DMS53 treated with DMSO at 0.1 percent for 48 hours (cell line): Measurements from ENCODE around the gene ZBED4.
"Not testable (repeated sequence)": the region's sequence is repeated elsewhere in the genome, so short reads cannot be mapped to it uniquely, and the experiment has no call there.

Experiments
- DNase-seq: peaks from one replicate; lab custom pipeline; 2025; ENCODE audit not compliant: unreplicated experiment; lab: John Stamatoyannopoulos, UW

The ZBED4 gene, protein sequence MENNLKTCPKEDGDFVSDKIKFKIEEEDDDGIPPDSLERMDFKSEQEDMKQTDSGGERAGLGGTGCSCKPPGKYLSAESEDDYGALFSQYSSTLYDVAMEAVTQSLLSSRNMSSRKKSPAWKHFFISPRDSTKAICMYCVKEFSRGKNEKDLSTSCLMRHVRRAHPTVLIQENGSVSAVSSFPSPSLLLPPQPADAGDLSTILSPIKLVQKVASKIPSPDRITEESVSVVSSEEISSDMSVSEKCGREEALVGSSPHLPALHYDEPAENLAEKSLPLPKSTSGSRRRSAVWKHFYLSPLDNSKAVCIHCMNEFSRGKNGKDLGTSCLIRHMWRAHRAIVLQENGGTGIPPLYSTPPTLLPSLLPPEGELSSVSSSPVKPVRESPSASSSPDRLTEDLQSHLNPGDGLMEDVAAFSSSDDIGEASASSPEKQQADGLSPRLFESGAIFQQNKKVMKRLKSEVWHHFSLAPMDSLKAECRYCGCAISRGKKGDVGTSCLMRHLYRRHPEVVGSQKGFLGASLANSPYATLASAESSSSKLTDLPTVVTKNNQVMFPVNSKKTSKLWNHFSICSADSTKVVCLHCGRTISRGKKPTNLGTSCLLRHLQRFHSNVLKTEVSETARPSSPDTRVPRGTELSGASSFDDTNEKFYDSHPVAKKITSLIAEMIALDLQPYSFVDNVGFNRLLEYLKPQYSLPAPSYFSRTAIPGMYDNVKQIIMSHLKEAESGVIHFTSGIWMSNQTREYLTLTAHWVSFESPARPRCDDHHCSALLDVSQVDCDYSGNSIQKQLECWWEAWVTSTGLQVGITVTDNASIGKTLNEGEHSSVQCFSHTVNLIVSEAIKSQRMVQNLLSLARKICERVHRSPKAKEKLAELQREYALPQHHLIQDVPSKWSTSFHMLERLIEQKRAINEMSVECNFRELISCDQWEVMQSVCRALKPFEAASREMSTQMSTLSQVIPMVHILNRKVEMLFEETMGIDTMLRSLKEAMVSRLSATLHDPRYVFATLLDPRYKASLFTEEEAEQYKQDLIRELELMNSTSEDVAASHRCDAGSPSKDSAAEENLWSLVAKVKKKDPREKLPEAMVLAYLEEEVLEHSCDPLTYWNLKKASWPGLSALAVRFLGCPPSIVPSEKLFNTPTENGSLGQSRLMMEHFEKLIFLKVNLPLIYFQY

DNA sequence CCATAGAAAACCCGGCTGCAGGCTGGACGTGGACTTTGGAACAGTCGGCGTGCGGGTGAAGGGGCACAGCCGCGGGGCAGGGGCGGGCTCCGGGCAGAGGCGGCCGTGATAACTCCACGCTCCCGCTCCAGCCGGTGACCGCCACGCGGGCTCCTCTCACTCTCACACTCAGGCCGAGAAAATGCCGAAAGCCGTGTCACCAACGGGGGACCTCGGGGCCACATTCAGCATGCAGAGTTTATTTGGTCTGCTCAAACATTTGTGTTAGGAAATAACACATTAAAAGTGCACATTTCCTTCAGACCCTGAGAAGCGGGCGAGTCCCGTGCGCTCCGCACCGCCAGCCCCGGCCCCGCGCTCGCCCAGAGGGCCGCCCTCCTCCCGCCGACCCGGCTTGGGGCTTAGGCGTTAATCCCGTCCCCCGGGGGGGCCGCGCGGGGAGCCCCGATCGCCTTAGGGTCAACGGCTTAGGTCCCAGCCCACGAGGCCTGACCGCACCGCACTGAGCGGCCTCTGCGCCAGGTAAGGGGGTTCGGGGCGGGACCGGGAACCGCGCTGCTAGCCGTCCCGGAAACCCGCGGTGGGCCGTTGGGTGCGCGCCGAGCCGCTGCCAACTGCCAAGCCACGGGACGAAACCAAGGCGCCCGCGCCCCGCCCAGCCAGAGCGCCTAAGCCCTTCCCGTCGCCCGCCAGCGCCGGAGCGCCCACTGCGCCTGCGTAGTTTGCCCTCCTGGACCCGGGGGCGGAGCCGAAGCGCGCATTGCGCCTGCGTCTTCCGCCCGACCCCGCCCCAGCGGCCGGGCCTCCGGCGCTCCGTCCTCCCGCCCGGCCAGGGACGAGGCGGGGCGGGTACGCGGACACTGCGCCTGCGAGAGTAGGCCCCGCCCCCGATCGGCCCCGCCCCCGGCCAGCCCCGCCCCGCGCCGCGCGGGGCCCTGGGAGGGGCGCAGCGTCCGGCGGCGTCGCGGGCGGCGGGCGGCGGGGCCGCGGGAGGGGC, at the start of gene ZBED4:
TSS of gene ZBED4 (plus strand) at position 947 of the 997 bp plus-strand sequence. CDS start 29,819 bp downstream, outside the sequence.
- peak; percentile 71 for DNase-seq

DNA sequence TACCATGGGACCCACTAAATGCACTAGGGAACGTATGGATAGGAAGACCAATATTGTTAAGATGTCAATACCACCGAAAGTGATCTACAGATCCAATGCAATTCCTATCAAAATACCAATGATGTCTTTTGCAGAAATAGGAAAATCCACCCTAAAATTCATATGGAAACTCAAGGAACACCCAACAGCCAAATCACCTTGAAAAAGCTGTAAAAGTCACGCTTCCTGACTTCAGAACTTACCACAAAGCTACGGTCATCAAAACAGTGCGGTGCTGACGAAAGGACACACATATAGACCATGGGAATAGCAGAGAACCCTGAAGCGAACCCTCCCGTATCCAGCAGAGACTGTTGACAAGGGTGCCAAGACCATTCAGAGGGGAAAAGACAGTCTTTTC, 46.5 kb upstream of the ZBED4 start:
- no peak for DNase-seq

DNA sequence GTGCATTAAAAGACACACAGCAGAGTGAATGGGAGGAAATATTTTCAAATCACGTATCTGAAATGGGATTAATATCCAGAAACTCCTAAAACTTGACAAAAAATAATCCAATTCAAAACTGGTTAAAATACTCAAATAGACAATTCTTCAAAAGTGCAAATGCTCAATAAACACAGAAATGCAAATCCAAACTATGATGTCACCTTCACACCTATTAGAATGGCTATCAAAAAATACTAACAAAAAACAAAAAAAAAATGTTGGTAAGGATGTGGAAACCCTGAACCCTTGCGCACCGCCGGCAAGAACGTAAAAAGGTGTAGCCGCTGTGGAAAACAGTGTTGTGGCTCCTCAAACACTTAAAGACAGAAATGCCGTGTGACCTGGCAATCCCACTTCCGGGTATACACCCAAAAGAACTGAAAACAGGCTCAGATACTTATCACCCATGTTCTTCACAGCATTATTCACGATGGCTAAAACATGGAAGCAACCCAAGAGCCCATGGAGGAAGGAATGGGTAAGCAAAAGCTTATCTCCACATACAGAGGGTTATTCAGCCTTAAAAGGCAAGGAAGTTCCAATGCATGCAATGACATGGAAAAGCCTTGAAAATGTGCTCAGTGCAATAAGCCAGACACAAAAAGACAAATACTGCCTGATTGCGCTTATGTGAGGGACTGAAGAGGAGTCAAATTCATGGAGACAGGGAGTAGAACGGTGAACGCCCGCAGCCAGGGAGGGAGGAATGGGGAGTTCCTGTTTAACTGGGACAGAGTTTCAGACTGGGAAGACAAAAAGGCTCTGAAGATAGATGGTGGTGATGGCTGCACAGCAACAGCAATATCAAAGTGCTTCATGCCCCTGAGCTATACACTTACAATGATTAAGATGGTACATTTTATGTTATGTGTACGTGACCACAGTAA, 45.6 kb upstream of the ZBED4 start:
- no peak for DNase-seq

DNA sequence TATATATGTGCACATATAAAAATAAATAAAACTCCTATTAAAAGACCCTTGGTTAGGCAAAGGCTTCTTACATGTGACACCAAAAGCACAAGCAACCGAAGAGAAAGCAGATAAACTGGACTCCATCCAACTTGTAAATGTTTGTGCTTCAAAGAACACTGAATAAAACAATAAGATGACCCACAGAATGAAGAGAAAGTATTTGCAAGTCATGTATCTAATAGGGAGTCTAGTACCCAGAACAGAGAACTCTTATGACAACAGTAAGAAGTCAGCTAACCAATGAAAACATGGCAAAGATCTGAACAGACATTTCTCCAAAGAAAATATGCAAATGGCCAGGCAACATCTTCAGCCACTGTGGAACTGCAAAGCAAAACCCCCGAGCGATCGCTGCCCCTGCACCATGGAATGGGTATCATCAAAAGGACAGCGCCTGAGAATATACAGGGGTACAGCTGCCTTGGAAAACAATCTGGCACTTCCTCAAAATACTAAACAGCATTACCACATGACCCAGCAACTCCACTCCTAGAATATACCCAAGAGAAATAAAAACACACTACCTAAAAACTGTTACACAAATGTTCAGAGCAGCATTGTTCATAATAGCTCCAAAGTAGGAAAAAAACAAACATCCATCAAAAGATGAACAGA, 43.2 kb upstream of the ZBED4 start:
- DNase-seq: no peak

DNA sequence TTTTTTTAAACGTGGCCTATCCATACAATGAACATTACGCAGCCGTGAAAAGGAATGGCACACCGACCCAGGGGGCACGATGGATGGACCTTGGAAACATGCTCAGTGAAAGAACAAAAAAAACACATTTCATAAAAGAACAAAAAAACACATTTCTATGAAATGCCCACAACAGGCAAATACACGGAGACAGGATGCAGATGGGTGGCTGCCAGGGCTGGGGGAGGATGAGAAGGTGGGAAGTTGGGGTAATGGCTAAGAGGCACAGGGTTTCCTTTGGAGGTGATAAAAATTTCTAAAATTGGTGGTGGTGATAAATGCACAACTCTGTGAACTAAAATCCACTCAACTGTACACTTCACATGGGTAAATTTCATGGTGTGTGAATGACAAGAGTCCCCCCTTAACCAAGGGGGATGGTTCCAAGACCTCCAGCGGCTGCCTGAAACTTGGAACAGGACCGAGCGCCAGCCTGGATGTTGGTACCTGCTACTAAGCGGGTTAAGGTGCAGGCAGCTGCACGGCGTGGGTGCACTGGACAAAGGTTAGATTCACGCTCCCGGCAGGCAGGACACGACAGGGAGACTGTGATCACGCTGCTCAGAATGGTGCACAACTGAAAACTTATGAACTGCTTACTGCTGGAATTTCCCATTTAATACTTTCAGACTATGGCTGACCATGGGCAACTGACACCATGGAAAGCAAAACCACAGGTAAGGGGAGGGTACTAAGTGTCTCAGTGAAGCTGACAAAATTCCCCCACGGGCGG, 42.4 kb upstream of the ZBED4 start:
- DNase-seq: no peak

DNA sequence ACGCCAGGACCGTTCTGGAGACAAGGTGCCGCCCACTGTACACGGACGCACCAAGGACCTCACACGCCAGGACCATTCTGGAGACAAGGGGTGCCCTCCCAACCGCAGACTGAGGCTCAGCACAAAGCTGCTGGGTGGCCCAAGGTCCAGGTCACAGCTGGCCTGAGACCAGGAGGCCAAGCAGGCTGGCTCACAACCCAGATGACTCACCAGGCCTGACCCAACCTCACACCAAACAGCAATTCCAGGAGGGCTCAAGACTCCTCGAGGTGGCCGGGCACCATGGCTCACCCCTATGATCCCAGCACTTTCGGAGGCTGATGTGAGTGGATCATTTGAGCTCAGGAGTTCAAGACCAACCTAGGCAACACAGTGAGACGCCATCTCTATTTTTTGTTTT, 40.8 kb upstream of the ZBED4 start:
- no peak for DNase-seq

DNA sequence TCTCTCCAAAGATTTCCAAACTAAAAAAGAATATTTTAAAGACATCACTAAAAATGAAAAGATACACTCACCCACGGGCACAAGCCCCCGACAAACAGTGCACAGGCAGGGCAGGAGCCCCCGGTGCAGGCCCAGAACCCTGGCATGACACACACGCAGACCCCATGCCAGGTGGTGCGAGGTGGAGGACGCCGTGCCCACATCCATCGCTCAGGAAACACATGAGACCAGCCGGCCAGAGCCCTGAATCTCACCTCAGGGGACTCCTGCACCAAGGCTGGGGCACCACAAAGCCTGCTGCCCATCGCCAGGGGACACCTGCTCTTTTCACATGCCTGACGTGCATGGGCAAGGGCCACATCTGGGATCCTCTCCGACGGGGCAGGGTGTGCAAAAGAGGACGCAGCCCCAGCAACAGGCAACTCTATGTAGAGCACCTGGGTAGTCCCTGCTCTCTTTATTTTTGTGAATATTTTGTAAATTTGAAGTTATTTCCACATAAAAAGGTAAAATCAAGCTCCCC, 39.4 kb upstream of the ZBED4 start:
- no peak for DNase-seq

DNA sequence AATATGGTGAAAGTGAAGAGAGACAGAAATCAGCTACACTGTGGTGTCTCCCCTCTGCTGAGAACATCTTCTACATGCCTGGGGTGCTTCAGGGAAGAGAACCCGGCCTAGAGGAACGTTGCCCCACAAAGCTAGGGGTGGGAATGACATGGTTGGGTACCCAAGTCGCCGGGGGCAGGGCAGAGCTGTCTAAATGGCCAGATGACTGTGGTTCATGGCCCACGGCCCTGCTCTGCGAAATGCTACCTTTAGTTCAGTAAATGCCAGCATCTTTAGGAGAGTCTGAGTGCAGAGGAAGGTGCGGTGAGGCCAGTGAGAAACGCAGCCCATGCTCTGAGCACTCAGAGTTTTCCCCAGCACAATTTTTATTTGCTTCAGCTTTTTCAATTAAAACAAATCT, 38.8 kb upstream of the ZBED4 start:
- no peak for DNase-seq

DNA sequence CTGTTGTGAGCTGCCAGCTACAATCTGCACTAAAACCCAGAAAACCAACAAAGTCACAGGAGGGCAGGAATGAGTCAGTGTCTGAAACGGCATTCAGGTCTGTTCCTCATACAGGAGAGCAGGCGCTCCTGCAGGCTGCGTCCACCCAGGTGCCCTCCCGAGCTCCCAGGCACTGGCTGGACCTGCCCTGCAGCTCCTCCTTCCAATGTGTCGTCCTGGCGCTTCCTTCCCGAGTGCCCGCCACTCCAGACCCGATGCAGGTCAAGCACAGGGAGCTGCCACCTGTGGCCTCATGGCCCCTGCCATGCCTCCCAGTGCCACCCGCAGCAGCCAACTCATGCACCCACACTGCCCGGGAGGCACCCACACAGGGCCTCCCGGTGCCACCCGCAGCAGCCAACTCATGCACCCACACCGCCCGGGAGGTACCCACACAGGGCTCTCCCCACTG, 38.0 kb upstream of the ZBED4 start:
- DNase-seq: no peak

DNA sequence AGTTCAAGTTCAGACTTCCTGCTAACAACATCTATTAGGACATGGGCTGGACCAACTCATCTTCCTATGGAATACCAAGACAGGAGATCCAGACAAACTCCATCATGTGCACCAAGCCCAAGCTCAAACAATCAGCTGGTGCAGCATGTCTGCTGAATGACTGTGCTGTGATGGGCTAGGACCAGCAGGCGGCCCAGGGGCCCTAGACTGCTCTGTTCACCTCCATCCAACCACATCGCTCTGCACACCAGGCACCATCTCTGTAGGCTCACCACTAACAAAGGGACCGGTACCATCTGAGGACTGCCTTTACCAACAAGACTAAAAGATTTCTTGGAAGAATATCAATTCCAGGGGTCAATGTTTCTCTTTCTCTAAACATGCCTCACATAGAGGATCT, 36.3 kb upstream of the ZBED4 start:
- DNase-seq: no peak

DNA sequence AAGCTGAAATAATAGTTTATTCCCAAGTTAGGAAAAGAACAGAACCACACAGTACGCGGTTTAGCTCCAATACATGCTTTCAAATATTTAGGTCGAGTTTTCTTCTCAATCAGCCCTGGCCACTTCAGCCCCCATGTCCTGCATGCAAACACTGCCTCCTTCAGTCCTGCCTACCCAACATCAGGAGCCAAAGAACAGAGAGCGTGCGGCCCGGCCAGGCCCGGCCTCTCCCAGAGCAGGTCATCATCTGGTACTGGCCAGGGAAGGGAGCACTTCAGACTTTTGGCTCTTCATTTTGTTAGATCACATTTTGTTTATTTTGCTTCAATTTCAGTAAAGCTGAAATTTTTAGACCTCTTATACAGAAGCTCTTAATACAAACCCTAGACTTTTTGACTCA, 32.7 kb upstream of the ZBED4 start:
- no peak for DNase-seq

DNA sequence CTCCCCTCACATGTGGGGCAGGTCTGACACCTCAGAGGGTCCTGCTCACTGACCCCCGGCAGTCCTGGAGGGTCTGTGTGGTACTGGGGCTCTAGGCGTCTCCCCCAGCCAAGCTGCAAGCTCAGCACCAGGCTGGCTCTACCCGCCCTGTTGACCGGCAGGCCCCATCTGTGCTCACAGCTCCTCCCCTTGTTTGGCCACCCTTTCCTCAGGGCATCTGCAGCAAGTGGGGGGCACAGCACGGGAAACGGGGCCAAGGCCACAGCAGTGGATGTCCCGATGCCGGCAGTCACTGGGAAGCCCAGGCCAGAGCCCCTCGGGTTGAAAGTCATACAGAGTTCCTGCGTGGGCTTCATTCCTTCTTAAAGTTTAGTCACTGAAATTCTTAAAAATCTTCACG, 31.9 kb upstream of the ZBED4 start:
- not testable (repeated sequence) for DNase-seq

DNA sequence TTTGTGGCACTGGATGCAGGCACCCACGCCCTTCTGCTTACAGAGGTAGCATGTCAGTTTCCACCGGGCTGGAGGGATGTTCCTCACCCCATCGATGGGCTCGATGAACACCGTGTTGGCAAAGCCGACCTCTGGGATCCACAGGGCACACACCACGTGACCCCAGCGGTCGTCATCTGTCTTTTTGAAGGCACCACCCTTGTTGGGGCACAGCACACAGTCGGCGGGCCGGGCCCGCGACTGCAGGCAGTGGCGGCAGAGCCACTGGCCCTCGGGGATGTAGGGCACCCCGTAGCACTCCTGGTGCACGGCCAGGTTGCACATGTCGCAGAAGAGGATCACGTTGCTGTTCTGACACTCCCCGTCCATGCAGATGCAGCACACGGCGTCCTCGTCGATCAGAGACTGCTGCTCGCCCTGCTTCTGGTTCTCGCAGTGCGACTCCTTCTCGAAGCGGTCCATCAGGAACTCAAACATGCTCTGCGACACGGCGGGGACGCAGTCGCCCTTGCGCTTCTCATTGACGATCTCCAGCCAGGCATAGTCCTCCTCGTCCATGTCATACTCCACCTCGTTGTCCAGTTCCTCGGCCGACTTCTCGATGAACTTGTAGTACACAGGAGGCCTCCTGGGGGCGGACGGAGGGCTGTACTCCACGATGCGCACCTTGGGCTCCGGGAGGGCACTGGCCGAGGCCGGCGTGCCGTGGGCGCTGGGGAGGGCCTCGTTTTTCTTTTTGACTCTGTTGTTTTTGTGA, 30.2 kb upstream of the ZBED4 start:
- no peak for DNase-seq

DNA sequence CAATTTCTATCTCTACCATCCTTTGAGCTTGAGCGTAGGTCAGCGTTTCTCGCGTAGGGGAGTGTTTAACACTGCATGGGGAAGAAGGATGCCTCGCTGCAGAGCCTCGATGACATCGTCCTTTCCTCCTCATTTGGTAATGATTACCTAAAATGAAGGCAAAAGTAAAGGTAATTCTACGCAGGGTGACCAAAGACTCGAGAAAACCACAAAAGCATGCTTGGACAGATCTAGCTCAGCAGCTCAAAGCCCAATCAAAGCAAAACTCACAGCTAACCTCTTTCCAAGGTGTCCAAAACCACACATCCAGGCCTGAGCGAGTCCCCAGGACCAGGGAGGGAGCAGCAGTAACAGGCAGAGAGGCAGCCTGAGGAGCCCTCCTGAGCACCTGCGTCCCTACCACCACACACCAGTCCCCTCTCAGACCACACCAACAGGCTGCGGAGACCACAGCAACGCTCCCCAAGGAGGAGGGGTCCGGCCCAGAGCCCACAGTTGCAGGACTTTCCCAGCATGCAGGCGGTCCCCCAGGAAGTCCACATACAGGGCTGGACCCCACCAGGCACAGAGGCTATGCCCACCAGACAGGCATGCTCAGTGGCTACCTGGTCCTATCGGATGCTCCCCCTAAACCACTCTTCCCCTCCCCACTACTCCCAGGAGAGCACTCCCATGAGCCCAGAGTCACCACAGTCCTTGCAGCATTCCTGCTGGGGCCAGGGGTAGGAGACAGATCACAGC, 29.3 kb upstream of the ZBED4 start:
- no peak for DNase-seq

DNA sequence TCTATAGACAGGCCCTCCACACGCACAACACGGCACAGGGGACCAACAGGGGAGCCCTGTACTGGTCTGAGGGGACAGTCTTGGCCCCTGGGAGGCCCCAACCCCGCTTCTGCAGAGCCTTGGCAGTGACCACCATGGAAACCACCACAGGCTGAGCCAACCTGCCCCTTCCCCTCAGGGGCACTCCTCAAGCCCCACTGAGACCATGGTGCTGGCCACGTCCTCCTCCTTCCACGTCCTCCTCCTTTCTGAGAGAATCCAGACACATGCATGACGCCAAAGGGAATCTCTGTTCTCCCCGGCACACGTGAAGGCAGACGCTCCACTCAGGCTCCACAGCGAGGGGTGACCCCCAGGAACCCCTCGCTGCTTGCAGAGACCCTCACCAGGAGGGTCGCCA, 28.7 kb upstream of the ZBED4 start:
- no peak for DNase-seq

DNA sequence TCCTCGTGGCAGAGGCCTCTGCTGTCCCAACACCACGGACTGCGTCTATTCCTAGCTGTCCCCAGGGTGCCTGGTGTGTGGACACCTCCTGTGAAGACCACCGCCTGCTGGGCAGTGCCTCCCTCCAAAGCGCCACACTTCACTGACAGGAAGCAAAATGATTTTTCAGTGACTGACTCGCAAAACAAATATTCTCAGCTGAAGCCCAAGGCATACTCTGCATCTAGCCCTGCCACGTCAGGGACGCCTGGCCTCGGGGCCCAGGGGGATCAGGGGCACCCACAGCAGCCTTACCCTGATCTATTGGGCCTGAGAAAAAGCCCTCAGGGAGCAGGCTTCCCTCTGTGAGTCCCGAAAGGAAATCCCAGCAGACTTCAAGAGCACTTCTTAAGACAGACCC, 28.2 kb upstream of the ZBED4 start:
- DNase-seq: no peak
